ENCODE results near the gene AGBL2. TPM values are rescaled to one million over a fixed set of nuclear protein-coding genes. Genes with fewer than 3 reads are reported as not detected.
A peak's percentile ranks its signal among the peaks of the same experiment; 100 is the strongest.

AGBL2 gene
- total RNA-seq, 1 donor from 2014 or later = 1.1 TPM

- DNase-seq = no peak
Observed at GRCh38 chr11:47626234-47626633, 88.9 kb downstream of the AGBL2 start.

- no peak for DNase-seq
Observed at GRCh38 chr11:47620836-47621378, 94.3 kb downstream of the AGBL2 start.

- no peak for DNase-seq
Observed at GRCh38 chr11:47617417-47617809, 97.8 kb downstream of the AGBL2 start.

GRCh38 chr11:47616726-47617416 is 98.3 kb downstream of the AGBL2 start:
- peak; percentile 44 for DNase-seq

GRCh38 chr11:47615249-47615648 is 99.9 kb downstream of the AGBL2 start:
- DNase-seq = no peak

- DNase-seq = no peak
Observed at GRCh38 chr11:47611348-47611794, 103.8 kb downstream of the AGBL2 start.

GRCh38 chr11:47609675-47610074 is 105.5 kb downstream of the AGBL2 start:
- DNase-seq = no peak

Small RNA genes lying within 50 kb of the gene (small RNA-seq; reads per million reads assigned to genes)
- gene RF00019 (ENCODE audit: low replicate concordance) = not detected

Other genes starting within 250 kb of the AGBL2 start
- 102 TPM for gene CELF1, start 162.2 kb downstream of the AGBL2 start, total RNA-seq
- 26.9 TPM for gene PTPMT1, start 149.8 kb downstream of the AGBL2 start, total RNA-seq
- 15.7 TPM for gene KBTBD4, start 136.4 kb downstream of the AGBL2 start, total RNA-seq
- gene NDUFS3, start 136.3 kb downstream of the AGBL2 start, total RNA-seq = 44.2 TPM
- 0.99 TPM for gene FAM180B, start 128.7 kb downstream of the AGBL2 start, total RNA-seq
- 1.3 TPM for gene C1QTNF4, start 121.0 kb downstream of the AGBL2 start, total RNA-seq
- 34.4 TPM for gene MTCH2, start 72.8 kb downstream of the AGBL2 start, total RNA-seq
- gene FNBP4, start 52.0 kb upstream of the AGBL2 start, total RNA-seq = 171 TPM
- 57.2 TPM for gene NUP160, start 133.0 kb upstream of the AGBL2 start, total RNA-seq